ENCODE data around the gene DERL3. TPM values are rescaled to one million over a fixed set of nuclear protein-coding genes. Genes with fewer than 3 reads are reported as not detected.
"Not testable (repeated sequence)": the region's sequence is repeated elsewhere in the genome, so short reads cannot be mapped to it uniquely, and the experiment has no call there.

DERL3 gene
- total RNA-seq, 1 donor from 2014 or later = 0.12 TPM

DNA sequence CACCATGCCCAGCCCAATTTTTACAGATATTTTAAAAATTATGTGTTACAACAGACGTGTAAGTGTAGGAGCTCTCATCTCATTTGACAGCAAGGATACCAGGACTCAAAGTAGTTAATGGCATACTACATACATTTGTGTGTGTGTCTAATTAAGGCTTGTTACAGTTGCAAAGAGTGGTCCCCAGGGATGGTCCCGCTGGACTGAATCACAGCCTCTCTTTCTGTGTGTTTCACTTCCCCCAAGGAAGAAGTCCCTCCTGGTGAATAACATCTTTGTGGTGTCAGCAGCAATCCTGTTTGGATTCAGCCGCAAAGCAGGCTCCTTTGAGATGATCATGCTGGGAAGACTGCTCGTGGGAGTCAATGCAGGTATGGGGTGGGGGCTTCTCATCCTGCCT lies 36.1 kb upstream of the DERL3 start:
- DNase-seq (ENCODE audit: low read depth) = no peak
- no peak overlapping the region for H3K4me3 ChIP-seq (ENCODE audit: low read depth, low read length)
- TF ChIP-seq, protein P1, sequence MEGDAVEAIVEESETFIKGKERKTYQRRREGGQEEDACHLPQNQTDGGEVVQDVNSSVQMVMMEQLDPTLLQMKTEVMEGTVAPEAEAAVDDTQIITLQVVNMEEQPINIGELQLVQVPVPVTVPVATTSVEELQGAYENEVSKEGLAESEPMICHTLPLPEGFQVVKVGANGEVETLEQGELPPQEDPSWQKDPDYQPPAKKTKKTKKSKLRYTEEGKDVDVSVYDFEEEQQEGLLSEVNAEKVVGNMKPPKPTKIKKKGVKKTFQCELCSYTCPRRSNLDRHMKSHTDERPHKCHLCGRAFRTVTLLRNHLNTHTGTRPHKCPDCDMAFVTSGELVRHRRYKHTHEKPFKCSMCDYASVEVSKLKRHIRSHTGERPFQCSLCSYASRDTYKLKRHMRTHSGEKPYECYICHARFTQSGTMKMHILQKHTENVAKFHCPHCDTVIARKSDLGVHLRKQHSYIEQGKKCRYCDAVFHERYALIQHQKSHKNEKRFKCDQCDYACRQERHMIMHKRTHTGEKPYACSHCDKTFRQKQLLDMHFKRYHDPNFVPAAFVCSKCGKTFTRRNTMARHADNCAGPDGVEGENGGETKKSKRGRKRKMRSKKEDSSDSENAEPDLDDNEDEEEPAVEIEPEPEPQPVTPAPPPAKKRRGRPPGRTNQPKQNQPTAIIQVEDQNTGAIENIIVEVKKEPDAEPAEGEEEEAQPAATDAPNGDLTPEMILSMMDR (conservative IDR thresholded peaks at IDR 0.05; ENCODE audit: low read depth, low read length) = no peak

DNA sequence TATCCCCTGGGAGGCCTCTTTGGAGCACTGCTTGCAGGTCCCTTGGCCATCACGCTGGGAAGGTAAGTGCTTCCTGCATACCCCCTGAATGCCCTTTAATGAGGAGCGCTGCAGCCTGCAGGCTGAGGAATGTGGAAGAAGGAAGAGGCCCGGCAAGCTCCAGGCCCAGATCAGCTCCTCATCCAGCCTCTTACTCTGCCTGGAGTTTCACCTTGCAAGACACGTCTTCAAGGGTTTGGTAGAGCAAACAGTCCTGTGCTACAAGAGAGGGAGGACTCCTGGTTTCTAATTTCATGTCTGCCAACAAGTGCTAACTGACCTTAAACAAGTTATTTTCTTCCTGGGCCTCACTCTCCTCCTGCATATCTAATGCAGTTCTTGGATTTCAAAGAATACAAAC lies 29.8 kb upstream of the DERL3 start:
- DNase-seq (ENCODE audit: low read depth) = no peak
- TF ChIP-seq, protein P1 (conservative IDR thresholded peaks at IDR 0.05; ENCODE audit: low read depth, low read length) = no peak

DNA sequence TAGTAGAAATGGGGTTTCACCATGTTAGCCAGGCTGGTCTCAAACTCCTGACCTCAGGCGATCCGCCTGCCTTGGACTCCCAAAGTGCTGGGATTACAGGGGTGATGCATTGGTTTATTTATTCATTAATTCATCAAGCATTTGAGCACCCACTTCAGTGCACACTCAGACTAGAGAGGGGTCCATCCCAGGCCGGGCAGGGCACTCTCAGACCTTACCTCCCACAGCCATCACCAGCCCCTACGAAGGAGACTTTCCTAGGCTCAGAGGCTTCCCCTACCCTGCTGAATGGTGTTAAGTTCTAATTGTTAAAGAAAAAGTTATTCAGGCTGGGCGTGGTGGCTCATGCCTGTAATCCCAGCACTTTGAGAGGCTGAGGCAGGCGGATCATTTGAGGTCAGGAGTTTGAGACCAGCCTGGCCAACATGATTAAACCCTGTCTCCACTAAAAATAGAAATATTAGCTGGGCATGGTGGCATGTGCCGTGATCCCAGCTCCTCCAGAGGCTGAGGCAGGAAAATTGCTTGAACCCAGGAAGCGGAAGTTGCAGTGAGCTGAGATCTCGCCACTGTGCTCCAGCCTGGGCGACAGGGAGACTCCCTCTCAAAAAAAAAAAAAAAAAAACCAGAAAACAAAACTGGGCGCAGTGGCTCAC lies 25.8 kb upstream of the DERL3 start:
- H3K4me3 ChIP-seq (ENCODE audit: low read depth, low read length); DNase-seq (ENCODE audit: low read depth): not testable (repeated sequence)

More for the DNA sequence above, 29.8 kb upstream of the DERL3 start:
- no peak overlapping the region for H3K4me3 ChIP-seq (ENCODE audit: low read depth, low read length)

DNA sequence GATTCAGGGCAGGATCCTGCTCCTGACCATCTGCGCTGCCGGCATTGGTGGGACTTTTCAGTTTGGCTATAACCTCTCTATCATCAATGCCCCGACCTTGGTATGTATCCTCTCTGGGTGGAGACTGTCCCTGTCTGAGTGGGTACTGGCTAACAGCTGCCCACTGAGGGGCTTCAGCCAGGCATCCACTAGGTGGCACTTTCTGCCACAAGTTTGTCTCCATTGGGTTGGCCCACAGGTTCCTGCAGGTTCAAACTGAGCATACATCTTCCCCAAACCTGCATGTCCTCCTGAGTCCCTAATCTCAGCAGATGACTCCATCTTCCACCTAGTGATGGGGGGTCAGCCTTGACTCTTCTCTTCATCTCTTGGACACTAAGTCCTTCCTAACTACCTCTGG lies 23.3 kb upstream of the DERL3 start:
- TF ChIP-seq, protein P1 (conservative IDR thresholded peaks at IDR 0.05; ENCODE audit: low read depth, low read length) = peak; percentile 66
- H3K4me3 ChIP-seq (ENCODE audit: low read depth, low read length) = no peak overlapping the region
- no peak for DNase-seq (ENCODE audit: low read depth)

DNA sequence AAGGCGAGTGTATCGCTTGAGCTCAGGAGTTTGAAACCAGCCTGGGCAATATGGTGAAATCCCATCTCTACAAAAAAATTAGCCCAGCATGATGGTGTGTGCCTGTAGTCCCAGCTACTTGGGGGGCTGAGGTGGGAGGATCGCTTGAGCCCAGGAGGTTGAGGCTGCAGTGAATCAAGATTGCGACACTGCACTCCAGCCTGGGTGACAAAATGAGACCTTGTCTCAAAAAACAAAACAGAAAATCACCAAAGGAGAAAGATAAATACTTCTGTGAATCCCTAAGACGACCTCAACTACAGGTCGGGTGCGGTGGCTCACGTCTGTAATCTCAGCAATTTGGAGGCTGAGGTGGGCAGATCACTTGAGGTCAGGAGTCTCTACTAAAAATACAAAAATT lies 21.4 kb upstream of the DERL3 start:
- not testable (repeated sequence) for H3K4me3 ChIP-seq (ENCODE audit: low read depth, low read length); DNase-seq (ENCODE audit: low read depth)

DNA sequence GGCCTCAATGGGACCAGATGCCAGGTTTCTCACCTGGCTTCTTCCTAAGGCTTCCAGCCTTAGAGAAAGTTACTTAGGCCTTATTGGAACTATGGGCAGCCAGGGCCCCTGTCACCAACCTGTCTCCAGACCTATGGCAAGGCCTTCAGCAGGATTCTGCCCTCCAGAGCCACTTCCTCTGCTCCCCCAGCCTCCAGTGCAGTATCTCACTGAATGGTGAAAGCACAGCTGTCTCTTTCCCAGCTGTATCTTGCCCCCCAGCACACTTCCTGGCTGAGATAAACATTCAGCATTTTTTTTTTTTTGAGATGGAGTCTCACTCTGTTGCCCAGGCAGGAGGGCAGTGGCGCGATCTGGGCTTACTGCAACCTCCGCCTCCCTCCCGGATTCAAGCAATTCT lies 20.4 kb upstream of the DERL3 start:
- no peak overlapping the region for H3K4me3 ChIP-seq (ENCODE audit: low read depth, low read length)
- no peak for DNase-seq (ENCODE audit: low read depth)
- TF ChIP-seq, protein P1 (conservative IDR thresholded peaks at IDR 0.05; ENCODE audit: low read depth, low read length) = no peak

DNA sequence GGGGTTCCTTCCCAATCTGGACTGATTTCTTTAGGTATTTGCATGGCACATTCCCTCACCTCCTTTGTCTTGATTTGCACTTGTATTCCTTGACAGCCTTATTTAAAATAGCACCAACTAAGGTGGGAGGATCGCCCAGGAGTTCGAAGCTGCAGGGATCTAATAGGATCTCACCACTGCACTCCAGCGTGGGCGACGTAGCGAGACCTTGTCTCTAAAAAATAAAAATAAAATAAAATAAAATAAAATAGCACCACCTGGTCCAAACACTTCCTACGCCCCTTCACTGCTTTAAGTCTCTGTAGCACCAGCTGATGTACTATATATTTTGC lies 19.6 kb upstream of the DERL3 start:
- peak overlapping the region; percentile 96 for H3K4me3 ChIP-seq (ENCODE audit: low read depth, low read length)
- DNase-seq (ENCODE audit: low read depth) = no peak
- TF ChIP-seq, protein P1 (conservative IDR thresholded peaks at IDR 0.05; ENCODE audit: low read depth, low read length) = no peak

DNA sequence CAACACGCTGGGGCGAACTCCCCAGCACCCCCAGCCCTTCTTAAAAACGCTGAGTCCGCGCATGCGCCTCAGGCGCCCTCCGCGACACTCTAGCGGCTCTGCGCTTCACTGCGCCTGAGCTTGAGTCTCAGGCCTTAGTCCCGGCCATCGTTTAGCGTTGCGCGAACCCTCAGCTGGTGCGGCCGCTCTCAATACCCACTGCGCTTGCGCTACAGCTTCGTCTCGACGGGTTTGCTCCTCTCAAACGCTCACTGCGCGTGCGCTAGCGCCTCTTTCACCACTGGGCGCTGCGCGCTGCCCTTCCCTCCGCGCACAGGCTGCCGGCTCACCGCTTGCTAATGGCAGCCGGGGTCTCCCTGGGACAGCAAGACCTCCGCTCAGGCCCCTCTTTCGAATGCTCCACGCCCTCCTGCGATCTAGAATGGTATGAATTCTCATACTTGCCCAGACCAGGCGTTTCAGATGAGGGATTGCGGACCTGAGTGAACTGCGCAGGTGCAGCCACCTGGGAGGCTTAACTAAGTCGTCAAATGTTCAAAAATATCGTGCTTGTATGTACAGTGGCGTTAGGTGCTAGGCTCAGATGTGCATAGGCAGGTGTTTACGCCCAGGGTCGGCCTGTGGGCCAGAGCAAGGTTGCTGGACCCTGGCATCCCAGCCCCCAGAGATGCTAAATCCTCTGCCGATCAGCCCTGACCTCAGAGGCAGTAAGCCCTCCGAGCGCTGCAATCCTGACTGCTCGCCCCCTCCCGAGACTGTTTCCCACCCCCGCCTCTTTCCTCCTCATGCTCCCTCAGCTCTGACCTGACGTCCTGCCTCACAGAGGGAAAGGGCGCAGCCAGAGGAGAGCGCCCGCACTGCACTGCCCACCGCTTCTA lies 19.0 kb upstream of the DERL3 start, which contains the start of gene SLC2A11:
TSS of gene SLC2A11 (plus strand) at position 270 of the 878 bp plus-strand sequence. CDS start at position 395, 125 bp downstream.
- TF ChIP-seq, protein P1 (conservative IDR thresholded peaks at IDR 0.05; ENCODE audit: low read depth, low read length) = peak; percentile 25
- peak; percentile 78 for DNase-seq (ENCODE audit: low read depth)
- peak within 1 kb of the TSS; percentile 96 for H3K4me3 ChIP-seq (ENCODE audit: low read depth, low read length)

All from epithelial cell of proximal tubule (primary cell).